CD4-positive, alpha-beta T cell treated with Interferon alpha-2 for 1 hour (primary cell): ENCODE data around the gene RBM4.
"Not testable (repeated sequence)": the region's sequence is repeated elsewhere in the genome, so short reads cannot be mapped to it uniquely, and the experiment has no call there.

ENCODE experiments used
- DNase-seq, 2 donors: peaks; one replicate each; pipeline ENCODE4 v3.0.0-alpha.2; 2020 to 2022

The RBM4 gene

DNA sequence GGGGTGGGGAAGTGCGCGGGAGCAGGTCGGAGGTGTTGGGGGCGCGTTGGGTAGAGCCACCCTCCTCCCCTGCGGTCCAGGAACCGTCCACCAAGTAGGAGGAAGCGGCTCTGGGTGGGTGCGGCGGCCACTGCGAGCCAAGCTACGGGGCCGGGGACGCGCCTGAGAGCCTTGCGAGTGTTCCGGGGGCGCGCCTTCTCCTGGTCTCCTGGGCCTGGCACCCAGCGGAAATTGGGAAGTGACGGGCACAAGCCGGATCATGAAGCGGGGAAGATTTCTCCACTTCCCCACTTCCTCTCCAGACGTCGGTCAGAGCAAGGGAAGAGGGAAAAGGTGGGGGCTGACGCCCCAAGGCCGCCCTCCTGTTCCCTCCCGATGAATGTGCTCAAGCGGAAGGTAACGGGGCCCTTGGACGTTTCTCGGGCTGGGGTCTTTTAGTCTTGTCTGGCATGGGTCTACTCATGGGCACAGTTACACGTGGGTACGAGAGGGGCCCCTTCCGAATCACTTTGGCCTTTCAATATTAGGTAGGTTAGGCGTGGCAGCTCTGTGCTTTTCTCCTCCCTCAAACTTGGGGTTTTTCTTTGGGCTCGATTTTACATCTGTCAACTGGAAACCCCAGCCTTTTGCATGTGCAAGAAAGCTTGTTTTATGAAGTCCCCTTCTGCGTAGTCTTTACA lies 21.2 kb upstream of the RBM4 start:
- peak; percentile 22 to 61 for DNase-seq

DNA sequence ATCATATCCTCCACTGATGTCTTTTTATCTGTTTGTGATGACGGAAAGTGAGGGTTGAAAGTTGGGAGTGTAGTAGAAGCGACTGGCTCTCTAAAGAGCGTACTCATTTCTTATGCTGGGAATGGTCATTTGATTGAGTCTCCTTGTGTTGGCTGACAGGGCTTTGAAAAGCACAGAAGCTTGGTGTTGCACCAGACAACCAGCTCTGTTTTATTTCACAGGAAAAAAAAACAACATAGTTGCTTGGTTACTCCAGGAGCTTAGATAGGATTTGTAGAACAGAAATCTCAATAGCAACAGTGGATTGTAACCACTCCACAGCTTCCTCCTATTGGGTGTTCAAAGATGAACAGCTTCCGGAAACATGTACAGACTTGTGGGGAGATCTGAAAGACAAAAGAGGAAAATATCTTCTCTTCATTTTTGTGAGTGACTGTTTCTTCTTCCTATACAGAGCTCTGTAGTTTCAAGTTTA lies 19.4 kb upstream of the RBM4 start:
- peak; percentile 57 to 85 for DNase-seq

DNA sequence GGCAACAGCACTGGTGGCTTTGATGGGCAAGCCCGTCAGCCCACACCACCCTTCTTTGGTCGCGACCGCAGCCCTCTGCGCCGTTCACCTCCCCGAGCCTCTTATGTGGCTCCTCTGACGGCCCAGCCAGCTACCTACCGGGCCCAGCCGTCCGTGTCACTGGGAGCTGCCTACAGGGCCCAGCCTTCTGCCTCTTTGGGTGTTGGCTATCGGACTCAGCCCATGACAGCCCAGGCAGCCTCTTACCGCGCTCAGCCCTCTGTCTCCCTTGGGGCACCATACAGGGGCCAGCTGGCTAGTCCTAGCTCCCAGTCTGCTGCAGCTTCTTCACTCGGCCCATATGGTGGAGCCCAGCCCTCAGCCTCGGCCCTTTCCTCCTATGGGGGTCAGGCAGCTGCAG lies 14.1 kb upstream of the RBM4 start:
- no peak for DNase-seq

DNA sequence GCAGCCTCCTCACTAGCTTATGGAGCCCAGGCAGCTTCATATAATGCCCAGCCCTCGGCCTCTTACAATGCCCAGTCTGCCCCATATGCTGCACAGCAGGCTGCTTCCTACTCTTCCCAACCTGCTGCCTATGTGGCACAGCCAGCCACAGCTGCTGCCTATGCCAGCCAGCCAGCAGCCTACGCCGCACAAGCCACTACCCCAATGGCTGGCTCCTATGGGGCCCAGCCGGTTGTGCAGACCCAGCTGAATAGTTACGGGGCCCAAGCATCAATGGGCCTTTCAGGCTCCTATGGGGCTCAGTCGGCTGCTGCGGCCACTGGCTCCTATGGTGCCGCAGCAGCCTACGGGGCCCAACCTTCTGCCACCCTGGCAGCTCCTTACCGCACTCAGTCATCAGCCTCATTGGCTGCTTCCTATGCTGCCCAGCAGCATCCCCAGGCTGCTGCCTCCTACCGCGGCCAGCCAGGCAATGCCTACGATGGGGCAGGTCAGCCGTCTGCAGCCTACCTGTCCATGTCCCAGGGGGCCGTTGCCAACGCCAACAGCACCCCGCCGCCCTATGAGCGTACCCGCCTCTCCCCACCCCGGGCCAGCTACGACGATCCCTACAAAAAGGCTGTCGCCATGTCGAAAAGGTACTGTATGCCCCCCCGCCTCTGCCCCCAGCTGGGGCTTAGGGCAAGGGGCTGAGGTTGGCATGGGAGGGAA lies 13.3 kb upstream of the RBM4 start:
- DNase-seq: no peak

DNA sequence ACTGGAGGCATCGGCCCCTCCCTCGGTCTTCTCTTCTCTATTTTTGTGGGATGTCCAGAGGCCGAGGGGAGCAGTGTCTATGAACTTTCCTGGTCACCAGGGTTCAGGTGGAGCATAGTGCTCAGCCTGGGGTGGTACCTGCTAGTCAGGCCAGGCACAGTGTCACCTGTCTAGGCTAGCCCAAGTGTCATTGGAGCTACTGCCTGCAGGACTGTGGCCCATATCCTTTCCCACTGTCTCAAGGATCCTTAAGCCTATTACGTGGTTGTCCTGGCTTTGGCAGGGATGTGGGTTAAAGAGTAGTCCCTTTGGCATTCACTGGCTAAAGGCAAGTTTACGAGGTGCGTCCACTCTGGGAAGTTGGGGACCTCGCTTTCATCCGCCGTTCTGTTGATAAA lies 12.8 kb upstream of the RBM4 start:
- DNase-seq: no peak

DNA sequence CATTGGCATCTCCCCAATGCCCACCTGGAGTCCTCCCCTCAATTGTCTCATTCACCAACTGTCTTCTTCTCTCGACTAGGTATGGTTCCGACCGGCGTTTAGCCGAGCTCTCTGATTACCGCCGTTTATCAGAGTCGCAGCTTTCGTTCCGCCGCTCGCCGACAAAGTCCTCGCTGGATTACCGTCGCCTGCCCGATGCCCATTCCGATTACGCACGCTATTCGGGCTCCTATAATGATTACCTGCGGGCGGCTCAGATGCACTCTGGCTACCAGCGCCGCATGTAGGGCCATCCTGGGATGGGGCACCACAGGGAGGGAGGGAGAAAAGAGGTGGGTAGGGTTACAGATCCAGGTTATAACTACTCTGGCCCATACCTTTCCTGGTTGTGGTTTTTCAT lies 12.1 kb upstream of the RBM4 start:
- DNase-seq: no peak

DNA sequence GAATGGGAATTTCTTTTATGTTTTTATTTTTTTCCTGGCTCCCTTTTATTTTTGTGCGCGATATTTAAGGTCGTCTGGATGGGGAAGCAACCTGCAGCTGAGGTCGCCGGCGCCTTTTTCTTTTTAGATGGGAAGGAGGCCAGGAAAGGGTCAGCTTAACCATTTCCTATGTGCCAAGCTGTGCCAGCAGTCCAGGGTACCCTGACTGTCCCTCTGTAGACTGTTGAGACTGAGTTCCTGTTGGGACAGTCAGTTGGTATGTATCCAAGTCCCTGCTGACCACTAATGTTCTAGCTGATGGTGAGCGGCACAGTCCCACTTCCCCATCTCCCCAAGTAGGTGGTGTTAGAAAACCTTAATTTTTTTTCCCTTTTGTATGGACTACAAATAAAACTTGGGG lies 11.6 kb upstream of the RBM4 start:
- DNase-seq: no peak

DNA sequence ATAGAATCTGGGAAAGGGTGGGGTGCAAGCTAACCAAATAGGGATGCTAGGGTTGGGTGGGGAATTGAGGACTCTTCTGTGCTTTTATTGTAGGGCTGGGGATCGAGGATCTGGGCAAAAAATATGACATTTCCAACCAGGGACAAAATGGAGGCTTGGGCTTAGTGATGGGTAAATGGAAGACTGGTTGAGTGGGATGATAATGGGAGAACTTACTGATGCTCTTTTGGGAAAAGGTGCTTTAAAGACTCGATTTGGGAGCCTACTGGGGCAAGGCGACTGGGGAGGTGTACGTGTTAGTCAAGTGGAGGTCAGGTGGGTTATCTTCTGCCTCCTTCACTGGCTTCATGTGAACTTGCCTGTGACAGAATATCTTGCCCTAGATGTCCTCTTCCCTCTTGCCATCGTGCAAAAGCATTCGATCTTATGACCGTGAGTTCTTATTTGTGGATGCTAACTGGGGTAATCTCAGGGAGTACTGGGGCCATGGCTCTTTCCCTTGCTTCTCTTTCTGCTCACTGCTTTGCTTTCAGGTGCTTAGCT lies 10.4 kb upstream of the RBM4 start:
- DNase-seq: no peak

DNA sequence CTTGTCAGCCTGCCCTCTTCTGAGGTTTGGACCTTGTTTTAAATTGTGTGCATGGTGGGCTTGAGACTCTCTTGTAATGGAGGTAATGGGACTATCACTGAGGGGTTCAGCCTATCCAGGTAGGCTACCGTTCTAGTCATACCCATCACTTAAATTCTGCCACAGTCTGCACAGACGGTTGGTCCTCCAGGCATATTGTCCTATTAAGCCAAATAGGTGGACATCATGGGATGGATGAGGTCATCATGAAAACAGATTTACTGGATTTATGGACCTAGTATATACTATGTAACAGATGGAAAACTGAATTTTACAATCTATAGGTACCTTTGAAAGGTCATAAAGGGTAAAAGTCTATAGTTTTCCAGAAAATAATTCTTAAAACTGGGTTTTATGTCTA lies 9.1 kb upstream of the RBM4 start:
- no peak for DNase-seq

DNA sequence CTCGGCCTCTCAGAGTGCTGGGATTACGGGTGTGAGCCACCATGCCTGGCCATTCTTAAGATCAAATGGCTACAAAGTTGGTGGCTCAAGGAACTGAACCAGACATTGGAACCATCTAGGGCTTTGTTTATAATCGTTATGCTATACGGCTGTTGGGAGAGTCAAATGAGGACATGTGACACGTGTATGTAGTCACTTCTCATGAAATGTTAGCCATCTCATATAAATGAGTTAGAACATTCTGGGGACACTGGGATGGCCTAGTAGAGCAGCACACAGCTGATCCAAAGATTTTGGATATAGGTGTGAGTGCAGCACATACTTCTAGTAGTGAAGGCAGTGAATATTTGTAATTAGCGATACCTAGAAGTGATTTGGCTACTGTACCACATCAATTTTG lies 6.6 kb upstream of the RBM4 start:
- DNase-seq: no peak

DNA sequence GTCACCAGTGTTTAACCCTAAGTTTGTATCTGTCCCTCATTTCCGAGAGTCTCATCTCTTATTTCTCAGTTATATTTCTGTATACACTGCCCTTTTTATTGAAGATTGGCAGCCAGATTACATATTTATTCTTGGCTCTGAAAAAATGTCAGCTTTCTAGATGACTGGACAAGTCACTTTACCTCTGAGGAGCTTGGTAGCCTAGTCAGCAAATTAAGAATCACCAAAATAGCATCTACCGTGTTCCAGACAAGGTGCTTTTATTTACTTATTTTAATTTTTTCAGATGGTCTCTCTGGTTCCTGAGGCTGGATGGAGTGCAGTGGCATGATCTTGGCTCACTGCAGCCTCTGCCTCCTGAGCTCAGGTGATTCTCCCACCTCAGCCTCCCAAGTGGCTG lies 5.6 kb upstream of the RBM4 start:
- no peak for DNase-seq

DNA sequence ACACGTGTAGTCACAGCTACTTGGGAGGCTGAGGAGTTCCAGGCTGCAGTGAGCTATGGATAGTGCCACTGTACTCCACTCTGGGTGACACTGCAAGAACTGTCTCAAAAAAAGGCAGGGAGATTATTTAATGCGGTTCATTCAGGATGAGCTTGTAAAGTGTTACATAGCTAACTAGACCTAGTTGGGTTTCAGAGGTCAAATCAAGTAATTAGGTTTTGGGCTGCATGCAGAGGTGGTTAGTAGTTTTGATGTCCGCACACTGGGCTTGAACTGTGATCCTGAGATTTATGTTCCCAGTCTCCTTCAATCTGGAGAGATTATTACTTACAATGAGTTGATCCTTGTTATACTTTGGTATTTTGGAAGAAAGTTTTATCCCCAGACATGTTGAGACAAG lies 2.1 kb upstream of the RBM4 start:
- no peak for DNase-seq

DNA sequence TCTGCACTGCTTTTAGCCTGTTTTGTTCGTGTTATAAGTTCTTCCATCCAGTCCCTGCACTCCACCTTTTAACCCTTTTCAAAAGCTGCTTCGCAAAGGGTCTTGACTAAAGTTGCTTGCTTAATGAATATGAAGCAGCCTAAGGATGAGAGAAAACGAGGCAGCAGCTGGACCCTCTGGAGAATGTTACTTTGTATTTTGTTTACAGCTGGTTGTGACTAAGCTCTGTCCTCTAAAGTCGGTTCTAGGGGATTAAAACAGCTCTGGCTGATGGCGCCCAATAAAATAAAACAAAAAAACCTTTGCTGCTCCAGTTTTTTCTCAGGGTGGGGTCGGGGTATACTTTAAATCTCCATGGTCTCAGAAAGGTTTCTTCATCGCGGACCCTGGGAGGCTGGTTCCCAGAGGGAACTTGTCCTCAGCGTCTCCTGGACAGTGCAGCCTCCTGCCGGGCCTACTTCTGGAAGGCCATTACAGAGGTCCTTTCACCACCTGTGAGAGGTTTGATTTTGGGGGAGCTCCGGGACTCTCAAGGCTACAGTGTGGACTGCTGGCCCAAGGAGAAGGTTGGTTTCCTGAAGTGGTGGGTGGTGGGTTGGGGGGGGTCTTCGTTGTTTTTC lies 836 bp upstream of the RBM4 start:
- DNase-seq: no peak

DNA sequence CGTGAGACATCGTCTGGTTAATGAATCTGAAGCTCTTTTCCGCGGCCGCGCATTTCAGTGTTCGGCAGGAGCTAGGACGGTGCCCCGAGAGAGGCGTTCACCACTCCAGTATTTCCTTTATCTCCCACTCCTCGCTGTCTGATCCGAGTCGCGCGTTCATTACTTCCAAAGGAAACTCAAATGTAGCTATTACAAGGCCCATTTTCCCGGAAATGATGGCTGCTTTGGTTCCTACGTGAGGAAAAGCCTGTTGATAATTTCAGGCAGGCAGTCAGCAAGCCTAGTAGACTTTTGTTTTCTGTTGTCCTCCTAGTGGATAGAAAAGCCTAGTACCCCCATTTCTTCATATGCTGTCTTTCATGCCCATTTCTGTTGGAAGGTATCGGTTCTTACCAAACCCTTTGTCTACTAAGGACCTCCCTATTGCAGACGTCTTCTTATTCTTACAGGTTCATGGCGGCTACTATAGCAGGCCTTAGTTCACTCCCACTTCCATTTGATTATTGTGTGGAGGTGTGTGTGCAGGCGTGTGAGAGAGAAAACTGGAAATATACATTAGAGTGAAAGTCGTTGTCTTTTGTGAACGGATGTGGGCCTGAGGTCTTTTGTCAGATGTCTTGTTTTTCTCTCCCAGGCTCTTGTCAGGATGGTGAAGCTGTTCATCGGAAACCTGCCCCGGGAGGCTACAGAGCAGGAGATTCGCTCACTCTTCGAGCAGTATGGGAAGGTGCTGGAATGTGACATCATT lies 737 bp downstream of the RBM4 start:
- DNase-seq: peak; percentile 44 to 77

DNA sequence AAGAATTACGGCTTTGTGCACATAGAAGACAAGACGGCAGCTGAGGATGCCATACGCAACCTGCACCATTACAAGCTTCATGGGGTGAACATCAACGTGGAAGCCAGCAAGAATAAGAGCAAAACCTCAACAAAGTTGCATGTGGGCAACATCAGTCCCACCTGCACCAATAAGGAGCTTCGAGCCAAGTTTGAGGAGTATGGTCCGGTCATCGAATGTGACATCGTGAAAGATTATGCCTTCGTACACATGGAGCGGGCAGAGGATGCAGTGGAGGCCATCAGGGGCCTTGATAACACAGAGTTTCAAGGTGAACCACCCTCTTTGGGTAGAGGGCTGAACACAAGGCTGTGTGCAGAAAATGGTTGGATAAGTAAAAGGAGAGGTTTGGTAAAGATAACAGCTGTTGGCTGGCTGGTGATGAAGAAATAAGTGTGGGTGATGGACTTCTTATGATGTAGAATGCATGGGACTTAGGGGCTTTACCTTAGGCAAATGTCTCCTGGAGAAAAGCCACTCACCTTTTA lies 1.4 kb downstream of the RBM4 start:
- not testable (repeated sequence) for DNase-seq

DNA sequence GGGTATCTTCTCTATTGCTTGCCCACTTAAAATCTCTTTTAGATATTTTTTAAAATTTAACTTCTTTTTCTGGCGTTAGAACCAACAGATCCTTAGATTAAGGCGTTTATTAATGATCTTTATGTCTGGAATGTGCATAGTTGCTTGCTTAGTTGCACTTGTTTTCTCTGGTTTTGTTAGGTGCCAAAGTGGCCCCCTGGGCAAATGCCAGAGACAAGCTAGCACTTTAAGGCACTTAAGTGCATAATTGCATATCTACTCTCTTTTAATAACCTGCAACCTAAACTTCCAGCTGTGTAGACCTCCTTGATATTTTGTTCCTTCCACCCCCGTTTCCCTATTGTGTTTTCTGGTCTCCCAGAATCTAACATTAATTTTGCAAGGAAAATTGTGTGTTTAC lies 3.3 kb downstream of the RBM4 start:
- no peak for DNase-seq

DNA sequence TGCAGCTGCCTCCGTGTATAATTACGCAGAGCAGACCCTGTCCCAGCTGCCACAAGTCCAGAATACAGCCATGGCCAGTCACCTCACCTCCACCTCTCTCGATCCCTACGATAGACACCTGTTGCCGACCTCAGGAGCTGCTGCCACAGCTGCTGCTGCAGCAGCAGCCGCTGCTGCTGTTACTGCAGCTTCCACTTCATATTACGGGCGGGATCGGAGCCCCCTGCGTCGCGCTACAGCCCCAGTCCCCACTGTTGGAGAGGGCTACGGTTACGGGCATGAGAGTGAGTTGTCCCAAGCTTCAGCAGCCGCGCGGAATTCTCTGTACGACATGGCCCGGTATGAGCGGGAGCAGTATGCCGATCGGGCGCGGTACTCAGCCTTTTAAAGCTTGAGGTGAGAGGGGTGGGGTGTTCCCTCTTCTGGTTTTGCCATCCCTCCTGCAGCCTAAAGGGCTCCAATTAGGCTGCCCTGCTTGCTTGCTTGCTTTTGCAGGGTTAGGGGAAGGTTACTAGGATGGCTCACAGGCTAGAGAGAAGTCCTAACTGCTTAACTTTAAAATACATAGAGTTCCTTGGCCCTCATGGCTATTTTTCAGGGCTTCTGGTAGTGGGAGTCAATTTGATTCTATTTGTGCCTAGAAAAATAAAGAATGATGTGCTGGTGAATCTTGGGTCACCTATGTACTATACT lies 5.4 kb downstream of the RBM4 start:
- no peak for DNase-seq

DNA sequence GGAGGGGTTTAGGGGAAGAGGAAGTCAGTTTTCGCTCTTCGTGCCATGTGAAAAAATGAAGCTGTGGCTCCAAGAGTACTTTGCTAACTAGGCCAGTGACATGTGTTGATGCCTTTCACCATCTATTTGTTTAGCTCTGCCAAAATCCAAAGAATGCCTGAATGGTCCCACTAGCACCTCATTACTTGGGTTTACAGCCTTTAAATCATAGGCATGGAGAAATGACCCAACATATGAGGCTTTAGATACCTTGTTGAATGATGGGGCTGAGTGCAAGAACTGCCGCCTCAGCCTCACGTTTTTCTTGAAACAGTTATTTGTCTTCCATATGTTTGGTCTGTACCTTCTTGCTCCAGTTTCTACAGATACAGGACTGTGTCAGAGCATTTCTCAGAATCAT lies 8.3 kb downstream of the RBM4 start:
- no peak for DNase-seq

DNA sequence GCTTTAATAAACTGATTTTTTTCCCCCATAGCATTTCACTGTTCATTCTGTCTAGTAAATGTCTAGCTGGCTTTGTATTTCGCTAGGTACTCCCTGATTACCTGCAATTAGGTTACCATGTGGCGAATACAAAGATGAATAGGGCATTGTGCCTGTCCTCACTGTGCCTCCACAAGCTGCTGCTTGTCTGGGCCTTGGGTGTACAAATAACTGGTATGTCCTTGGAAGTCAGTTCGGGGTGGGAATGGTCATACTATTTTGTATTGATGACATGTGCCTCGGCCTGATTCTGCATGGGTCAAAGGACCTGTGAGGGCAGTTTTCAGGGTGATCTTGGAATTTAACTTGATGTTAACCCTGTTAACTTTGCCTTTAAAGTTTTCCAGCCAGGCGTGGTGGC lies 11.4 kb downstream of the RBM4 start:
- no peak for DNase-seq

DNA sequence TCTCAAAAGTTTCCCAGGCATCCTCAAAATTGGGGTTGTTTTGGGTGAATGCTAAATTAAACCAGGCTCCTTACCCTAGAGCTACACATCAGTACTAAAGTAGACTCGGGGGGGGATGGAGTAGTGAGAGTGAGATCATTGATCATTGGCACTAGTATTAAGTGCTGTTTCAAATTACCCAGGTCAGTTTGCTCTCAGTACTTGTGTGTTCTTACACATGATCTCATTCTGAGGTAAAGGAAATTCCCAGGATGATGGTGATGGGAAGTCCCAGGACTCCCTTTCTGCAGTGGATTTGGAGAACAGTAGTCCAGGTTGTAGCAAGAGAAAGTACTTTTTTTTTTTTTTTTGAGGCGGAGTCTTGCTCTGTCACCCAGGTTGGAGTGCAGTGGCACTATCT lies 12.5 kb downstream of the RBM4 start:
- no peak for DNase-seq

DNA sequence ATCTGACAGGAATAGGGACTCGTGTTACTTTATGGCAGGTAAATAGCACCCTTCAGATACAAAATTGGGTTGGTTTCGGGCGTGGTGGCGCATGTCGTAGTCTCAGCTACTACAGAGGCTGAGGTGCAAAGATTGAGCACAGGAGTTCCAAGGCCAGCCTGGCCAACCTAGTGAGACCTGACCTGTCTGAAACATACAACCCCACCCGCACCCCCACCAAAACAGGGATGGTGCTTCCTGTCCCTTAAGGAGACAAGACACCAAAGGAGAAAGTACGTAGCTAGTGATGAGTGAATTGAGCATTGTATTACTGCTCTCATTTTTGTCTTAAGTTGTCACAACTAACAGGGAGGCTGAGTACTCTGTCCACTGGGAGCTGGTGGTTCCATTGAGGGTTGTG lies 14.1 kb downstream of the RBM4 start:
- no peak for DNase-seq

DNA sequence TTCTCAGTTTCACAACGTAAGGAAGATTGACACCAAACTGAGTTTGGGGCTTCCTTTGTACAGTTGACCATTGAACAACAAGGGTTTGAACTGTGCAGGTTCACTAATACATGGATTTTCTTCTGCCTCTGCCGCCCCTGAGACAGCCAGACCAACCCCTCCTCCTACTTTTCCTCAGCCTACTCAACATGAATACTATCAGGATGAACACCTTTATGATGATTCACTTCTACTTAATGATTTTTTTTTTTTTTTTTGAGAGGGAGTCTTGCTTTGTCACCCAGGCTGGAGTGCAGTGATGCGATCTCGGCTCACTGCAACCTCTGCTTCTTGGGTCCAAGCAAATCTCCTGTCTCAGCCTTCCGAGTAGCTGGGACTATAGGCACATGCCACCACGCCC lies 14.6 kb downstream of the RBM4 start:
- no peak for DNase-seq
